ENCODE measurements around the gene TRAF3IP1.

TRAF3IP1 gene

DNA sequence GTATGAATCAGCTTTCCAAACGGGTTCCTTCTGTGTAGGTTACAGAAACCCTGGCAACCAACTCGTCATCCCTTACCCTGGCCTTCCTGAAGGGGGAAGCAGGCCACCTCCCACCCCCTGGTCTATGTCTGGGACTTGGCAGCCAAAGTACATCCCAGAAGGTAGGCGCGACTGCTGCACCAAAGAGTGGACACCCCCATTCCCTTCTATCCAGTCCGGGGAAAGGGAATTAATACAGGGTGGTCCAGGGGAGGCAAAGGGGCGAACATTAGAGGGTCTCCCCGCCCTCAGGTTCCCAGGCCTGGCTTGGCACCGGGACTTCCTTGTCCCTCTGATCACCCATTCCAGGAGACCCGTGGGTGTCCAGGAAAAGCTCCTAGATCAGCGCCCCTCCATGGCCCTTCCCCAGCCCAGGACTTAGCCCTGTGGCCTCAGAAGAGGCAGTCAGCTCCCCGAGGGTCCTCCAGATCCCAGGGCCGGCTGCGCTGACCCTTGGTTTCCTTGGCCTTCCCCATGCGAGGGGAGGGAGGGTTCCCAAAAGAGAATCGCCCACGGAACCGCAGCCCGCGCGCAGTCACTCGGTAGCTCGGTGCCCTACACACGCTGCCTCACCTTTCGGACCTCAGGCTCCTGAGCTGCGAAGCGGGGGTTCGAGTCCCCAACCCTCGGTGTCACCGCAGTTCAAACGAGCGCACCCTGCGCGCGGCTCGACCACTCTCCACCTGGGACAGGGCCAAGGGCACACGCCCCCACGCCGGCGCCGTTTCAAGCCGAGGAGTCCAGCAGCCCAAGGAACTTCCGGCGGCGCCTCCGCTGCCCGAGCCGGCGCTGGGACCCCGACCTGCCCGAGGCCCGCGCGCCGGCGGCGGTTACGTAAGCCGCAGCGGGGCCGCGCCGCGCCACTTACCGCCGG is 32.3 kb upstream of the TRAF3IP1 start, which contains the start of gene PER2:
Gene PER2, minus strand, starts transcription at position 874 of the 913 bp plus-strand sequence. CDS start 10,674 bp downstream, outside the sequence.
- DNase-seq: peak; percentile 74

DNA sequence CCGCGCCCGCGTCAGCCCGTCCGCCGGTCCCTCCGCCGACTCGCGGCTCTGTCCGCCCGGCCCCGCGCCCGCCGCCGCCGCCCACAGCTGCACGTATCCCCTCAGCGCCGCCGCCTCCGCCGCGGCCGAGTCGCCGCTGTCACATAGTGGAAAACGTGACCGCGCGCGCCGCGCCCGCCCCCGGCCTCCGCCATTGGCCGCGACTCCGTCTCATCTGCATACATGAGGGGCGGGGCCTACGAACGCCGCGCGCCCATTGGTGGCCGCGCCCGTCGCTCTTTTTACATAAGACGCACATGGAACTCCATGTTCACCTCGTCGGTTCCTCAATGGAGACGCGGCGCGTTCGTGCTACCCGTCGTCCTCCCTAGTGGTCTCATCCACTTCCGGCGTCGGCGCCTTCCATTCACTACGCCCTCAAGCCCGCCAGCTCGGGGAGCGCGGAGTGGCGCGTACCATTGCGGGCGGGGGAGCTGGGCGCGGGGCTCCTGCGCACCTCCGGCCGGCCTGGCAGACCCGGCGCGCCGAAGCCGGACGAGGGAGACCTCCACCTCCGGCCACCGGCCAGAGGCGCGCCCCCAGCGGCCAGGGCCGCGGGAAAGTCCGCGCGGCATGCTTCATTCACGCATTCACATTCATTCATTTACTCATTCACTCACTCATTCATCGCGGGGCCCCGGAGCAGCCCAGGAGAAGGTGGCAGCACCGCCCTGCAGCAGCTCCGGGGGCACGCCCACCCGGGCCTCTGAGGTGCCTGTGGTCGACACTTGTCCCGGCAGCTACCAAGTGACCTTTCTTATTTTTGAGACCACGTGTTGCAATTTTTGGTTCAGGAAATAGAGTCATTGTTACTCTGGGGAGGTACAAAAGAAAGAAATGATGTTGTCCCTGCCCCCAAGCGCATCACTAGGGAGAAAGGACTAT is 31.4 kb upstream of the TRAF3IP1 start:
- DNase-seq: peak; percentile 99

DNA sequence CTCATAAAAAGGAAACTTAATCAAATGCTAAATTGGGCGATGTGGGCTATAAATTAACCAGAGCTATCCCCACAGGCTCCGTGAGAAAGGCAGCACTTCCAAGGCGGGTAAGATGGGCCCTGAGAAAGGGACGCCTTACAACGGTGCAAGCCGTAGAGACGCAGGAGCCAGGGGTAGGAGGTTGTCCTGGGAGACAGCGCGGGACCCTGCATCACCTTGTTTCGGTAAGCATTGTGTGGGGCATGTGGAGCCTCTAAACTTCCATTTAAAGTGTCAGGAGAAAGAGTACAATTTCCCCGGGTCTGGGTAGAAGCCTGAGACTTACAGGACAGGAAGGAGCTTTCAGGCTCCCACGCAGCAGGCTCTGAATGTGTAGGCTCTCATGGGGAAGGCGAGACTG is 30.7 kb upstream of the TRAF3IP1 start:
- DNase-seq: no peak

DNA sequence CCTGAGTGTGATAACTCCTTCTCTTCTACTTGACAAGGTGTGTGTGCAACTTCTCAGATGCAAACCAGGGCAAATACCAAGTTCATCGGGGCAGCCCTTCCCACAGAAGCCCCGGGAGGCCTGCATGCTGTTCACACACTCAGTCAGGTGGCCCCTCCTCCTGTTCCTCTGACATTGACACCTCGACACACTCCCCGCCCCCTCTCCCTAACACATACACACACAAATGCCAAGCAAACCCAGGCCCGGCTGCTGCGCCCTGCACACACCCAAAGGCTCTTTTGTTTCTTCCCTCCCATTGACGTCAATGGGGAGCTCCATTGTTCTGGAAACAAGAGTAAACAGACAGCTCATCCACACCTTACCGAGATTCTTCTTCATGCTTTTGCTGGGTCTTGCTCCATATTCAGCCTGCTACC is 30.2 kb upstream of the TRAF3IP1 start:
- no peak for DNase-seq

DNA sequence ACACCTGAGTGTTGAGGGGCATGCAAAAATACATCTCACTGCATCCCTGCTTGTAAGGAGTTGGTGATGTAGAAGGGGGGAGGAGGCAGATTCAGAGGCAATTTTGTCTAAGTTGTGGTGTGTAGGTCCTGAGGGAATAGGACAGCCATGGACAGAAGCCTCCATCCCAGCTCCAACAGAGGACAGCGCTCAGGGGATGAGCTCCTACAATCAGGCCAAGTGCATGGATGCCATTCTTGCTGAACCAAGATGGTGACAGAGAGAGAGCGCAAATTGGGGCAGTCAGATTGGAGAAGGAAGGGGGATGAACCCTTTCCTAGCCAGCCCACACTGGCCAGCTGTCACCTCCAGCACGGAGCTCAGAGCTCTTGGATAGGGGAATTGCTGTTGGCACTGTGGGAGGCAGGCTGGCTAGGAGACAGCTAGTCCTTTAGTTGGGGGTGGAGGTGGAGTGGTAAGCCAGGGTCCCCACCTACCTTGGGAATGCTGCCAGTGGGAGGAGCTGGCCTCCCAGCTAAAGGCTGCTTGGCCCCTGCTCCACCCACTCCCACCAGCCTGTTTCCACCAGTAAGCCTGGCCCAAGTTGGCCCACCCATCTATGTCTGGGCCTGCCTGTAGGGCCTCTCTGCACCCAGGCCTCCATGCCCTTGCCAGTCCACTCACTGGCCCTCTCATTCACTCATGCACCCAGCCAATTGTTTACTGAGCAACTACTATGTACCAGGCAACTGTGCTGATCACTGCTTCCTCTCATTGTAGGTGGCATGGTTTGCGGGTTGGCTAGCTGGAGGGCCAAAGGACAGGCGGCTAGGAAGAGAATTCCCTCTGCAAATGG is 29.4 kb upstream of the TRAF3IP1 start:
- DNase-seq: no peak

DNA sequence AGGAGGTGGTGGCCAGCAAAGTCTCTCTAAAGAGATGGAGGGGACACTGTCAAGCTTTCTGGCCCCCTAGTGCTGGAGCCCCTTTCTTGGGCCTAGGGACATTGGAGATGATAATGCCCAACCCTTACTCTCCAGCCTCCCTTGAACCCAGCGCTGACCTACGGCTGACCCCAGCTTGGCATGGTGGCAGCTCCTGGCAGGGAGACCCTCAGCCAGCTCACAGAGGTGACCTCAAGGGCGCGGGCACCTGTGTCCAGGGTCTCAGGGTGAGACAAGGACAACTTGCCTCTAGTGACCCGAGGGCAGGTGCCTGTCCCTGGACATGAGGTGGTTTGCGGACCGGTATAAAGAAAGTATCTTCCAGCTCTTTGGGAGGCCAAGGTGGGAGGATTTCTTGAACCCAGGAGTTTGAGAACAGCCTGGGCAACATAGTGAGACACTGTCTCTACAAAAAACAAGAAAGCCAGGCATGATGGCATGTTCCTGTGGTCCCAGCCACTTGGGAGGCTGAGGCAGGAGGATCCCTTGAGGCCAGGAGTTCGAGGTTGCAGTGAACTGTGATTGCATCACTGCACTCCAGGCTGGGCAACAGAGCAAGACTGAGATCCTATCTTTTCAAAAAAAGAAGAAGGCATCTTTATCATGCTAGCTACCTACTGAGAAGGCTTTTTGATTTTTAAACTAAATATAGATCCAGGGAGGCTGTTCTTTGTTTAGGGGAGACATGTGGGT is 28.6 kb upstream of the TRAF3IP1 start:
- DNase-seq: no peak

DNA sequence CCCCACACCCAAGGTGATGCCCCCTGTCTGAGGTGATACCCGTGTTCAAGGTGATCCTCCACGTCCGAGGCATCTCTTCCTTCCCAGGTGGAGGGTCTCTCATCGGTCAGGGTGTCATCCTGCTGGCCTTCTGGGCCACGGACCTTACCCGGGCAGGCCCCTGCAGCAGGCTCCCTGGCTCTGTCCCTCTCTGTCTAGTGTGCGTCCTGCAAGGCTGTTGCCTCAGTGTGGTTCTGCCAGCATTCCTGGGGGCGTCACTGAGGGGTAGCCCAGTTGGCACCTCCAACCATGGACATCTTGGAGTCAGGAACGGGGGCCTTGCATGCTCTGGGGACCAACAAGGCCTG is 26.3 kb upstream of the TRAF3IP1 start:
- no peak for DNase-seq

DNA sequence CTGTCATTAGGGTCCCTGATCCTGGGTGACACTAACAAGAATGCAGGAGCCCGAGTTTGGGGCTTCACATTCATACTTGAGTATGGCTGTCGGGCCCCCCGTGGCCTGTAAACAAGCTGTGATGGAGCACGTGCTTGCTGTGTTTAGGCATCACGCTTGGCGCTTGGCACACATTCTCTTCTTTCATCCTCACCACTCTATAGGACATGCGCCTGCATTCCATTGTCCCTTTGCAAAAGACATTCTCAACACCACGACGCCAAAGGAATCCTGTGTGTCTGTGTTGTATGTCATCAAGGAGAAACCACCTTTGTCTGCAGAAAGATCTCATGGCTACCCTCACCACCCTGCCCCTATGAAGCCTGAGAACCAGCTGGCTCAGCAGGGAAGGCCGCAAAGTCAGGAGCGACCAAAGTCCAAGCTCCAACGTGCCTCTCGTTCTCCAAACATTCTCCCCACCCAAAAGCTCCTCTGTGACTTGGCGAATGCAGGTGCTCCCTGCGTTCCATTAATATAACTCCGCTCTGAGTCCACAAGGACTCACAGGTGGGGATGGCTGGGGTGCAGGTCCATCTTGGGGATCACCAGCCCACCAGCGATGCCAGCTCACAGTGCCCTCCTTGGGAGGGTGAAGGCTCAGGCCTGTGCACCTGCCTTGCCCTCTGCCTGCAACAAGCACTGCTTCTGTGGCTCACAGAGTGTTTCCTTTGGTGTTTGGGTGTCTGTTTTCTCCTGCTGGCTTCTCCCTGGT is 25.8 kb upstream of the TRAF3IP1 start:
- DNase-seq: no peak

DNA sequence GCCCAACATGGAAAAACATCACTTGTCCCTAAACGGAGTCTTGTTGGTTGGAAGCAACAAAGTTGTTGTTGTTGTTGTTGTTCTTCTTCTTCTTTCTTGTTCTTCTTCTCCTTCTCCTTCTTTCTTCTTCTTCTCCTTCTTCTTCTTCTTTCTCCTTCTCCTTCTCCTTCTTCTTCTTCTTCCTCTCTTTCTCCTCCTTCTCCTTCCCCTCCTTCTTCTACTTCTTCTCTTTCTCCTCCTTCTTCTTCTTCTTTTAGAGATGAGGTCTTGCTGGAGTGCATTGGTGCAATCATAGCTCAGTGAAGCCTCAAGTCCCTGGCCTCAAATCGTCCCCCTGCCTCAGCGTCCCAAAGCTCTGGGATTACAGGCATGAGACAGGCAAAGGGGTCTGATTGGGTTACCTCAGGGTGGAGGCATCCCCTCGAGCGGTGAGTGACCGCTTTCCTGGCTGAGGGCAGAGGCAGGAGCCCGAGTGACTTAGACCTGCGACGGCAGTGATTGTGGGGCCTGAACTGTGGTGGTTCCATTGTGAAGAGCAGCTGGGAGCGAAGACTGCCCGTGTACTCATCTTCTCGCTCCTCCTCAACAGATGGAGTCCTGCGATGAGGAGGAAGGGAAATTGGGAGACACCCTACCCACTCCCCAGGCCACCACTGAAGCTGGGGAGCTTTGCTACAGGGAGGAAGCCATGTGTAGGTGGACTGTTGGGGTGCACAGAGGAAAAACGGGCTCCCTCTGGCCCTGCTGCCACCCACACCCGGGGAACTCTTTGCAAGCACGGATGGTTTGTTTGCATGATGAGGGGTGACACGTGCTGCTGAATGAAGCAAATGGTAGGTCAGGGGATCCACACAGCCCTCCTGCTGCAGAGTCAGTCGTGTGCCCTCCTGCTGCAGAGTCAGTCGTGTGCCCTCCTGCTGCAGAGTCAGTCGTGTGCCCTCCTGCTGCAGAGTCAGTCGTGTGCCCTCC is 24.9 kb upstream of the TRAF3IP1 start:
- no peak for DNase-seq

DNA sequence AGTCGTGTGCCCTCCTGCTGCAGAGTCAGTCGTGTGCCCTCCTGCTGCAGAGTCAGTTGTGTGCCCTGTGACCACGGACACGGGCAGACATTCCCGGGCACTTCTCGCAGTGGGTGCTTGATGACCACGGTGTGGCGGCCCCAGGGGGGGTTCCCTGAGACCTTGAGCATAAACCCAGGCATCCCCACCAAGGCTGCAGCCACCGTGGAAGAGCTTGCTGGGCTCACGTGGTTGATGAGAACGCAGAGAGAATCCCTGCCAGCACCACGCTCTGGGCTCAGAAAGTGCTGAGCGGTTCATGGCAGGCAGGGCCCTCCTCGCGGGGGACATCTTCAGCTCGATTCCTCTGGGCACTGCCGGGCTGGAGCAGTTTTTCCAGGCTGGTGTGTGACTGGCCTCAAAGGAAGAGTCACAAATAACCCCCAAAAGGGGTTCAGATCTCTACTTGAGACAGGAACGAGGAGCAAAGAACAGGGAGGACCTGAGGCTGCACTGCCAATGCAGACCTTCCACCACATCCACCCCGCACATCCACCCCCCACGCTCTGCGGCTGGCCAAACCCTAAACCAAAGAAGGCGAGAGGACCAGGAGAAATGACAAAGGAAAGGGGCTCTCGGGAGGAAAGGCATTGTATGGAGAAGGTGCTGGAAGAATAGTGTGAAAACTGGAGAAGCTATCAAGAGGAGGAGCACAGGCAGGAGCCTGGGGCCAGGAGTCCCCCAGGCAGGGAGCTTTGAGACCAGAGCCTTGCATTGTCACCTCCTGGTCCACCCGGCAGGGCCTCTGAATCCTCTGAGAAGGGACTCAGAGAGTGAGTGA is 23.5 kb upstream of the TRAF3IP1 start:
- no peak for DNase-seq

DNA sequence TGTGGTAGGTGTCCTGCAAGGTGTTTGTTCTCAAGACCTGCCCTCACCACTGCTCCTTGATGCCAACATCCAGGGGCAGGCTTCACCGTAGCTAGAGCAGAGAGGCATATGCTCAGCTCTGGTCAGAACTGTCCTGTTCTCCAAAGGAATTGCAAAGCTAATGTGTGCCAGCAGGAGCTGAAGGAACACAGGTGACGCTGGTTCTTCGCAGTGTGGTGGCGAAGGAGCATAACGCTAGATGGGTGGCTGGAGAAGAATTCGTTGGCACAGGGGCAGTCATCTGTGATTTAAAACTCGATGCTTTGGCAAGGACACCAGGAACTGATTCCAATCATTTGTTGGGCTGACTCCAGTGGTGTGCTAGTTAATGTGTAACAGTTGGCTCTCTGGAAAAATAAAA is 20.5 kb upstream of the TRAF3IP1 start:
- DNase-seq: no peak

DNA sequence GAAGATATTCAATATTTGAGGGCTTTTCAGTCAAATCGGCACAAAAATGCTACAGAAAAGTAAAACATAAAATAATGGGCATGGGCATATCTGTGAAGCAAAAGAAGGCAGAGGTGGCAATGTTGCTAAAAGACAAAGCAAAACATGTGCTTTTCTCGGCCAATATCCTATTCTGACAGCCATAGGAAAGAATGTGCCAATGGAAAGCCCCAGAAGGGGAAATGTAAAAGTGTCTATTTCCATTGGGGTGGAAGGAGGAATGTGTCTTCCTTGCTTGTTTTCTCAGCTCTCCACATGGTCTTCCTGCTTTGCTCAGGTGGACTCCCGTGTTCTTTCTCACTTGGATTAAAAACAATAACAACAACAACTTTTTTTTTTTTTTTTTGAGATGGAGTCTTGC is 18.2 kb upstream of the TRAF3IP1 start:
- no peak for DNase-seq

DNA sequence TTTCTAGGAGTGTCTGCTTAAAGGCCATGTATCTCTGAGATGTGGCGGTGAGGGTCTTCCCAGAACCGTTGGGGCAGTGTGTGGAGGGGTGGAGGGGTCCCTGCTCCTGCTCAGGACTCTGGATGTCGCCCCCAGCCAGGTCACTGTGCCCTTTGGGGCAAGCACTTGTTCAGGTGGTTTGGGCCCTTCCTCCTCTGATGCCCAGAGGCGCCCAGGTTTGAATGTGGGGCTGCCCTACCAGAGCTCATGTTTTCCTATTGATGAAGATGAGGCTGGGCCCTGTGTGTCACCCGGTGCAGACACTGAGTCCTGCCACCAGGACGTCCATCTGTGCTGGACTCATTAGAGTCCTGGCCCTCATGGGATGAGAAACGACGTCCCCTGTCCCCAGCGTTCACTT is 17.6 kb upstream of the TRAF3IP1 start:
- DNase-seq: no peak

DNA sequence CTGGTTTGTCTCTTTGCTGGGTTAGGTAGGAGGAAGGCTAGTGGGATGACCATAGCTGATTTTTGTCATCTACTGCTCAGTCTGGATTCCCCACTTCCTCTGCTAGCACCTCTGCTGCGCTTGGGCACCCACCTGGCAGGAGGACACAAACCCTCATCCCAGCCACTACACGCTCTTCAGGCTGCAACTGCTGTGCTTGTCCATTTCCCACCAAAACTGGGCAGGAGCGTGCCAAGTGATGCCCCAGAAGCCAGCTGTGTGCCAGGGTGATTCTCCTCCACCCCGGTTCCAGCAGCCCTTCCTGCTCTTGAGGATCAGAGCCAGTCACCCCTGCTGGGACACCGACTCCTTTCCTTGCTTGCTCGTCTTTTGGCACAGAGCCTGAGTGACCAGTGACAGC is 16.2 kb upstream of the TRAF3IP1 start:
- DNase-seq: no peak

DNA sequence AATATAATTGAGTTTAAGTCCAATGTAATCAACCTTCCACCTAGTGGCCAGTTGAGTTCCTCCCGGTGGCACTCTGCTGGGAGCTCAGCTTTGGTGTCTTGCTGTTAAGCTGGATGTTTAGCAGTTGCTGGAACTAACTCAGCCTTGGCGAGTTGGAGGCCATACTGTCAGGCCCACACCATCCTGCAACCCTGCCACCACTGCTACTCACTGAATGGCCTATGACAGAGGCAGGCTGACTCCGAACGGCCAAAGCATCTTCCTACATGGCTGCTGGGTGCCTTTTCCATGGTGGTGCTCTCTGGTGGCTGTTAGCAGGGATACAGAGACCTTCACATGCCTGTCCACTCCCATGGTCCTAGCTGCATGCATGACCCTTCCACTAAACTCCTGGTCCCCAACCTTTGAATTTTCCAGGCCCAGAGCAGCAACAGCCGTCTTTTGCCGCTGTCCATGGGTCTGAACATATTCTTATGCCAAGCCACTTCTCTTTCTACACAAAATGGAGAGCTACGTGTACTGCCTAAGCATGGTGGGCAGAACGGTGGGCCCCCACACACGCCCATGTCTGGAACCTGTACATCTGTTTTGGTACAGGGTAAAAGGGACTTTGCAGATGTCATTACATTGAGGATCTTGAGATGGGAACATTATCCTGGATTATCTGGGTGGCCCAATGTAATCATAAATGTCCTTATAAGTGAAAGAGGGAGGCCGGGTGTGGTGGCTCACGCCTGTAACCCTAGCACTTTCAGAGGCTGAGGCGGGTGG is 15.0 kb upstream of the TRAF3IP1 start:
- no peak for DNase-seq

DNA sequence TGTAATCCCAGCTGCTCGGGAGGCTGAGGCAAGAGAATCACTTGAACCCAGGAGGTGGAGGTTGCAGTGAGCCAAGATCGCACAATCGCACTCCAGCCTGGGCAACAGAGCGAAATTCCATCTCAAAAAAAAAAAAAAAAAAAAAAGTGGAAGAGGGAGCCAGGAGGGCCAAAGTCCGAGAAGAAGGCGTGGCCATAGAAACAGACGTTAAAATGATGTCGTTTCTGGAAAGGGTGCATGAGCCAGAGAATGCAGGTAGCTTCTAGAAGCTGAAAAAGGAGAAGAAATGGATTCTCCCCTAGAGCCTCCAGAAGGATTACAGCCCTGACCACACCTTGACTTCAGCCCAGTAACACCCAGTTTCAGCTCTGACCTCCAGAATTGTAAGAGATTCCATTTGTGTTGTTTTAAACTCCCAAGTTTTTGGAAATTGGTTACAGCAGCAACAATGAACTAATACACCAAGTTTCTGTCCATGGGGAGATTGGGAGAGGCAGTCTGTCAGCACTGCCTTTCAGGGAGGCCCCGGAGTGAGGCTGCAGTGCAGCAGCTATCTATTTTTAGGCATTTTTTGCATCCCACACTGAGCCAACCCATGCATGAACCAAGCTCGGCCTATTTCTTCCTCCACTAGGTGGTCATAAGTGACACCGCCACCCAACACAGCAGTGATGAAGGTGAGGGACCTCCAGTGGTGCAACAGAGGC is 14.2 kb upstream of the TRAF3IP1 start:
- DNase-seq: no peak

DNA sequence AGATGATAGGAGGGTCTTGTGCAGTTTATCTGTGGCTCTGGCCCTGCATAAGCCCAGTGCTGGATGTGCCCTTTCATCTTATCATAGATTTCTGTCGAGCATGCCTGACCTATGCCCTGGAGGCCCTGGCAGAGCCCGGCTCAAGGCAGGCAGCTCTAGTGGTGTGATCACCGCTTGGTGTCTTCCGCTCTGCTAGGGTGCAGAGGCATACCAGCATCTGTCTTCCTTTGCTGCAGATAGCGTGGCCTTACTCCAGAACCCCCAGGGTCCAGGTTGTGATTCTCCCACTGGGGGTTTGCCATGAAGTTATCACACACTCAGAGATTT is 13.7 kb upstream of the TRAF3IP1 start:
- DNase-seq: no peak

DNA sequence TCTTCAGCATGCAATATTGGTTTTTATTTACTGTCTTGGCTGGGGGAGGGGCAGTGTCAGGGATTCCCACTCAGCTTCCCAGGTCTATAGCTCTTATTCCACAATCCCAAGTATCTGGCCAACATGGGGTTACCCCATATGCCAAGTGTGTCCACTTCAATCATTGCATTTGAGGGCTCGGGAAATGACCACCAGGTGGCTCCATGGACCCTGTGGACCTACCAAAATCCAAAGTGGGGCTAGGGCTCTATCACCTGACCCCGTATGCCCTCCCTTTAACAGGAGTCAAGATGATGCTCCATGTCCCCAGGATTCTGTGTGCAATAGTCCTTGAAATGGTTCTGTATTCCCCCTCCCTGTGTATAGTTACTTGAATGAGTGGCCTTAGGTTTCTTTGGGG is 12.1 kb upstream of the TRAF3IP1 start:
- DNase-seq: no peak
